ENCODE data around the gene SHISA4. TPM values are rescaled to one million over a fixed set of nuclear protein-coding genes. Genes with fewer than 3 reads are reported as not detected.

SHISA4 gene
- total RNA-seq, 1 experiment from 2014 or later, result 7.6 TPM

DNA sequence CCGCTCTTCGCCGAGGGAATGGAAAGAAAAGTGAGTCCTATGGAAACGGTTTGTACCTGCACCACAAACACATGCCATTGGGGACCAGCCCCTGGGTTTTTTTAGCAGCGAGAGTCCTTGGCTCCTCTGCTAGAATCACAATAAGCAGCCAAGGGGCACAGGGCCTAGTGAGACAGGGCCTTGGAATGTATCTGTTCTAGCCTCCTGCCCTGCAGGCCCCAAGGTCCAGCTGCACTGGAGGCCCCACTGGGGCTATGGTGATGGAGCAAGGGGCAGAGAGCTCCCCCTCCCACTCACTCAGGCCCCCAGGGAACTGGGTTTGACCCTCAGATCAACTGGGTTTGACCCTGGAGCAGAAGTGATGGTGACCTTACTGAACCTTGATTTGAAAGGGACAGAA lies 14.4 kb downstream of the SHISA4 start:
- peaks cover 8% of the 10 kb centered on the region for H3K9me3 Mint-ChIP-seq (ENCODE audit: unreplicated experiment)
- no peaks in the 10 kb centered on the region for H3K36me3 Mint-ChIP-seq (ENCODE audit: insufficient read depth, unreplicated experiment)
- no peak overlapping the region for H3K4me3 Mint-ChIP-seq (ENCODE audit: unreplicated experiment)
- TF ChIP-seq, protein P1, sequence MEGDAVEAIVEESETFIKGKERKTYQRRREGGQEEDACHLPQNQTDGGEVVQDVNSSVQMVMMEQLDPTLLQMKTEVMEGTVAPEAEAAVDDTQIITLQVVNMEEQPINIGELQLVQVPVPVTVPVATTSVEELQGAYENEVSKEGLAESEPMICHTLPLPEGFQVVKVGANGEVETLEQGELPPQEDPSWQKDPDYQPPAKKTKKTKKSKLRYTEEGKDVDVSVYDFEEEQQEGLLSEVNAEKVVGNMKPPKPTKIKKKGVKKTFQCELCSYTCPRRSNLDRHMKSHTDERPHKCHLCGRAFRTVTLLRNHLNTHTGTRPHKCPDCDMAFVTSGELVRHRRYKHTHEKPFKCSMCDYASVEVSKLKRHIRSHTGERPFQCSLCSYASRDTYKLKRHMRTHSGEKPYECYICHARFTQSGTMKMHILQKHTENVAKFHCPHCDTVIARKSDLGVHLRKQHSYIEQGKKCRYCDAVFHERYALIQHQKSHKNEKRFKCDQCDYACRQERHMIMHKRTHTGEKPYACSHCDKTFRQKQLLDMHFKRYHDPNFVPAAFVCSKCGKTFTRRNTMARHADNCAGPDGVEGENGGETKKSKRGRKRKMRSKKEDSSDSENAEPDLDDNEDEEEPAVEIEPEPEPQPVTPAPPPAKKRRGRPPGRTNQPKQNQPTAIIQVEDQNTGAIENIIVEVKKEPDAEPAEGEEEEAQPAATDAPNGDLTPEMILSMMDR (IDR thresholded peaks at IDR 0.05; ENCODE audit: unreplicated experiment), result no peak
- no peak overlapping the region for H3K27ac Mint-ChIP-seq (ENCODE audit: low read depth, unreplicated experiment)
- peaks cover 13% of the 10 kb centered on the region for H3K27me3 Mint-ChIP-seq (ENCODE audit: insufficient read depth, unreplicated experiment)
- no TSS peak for BruUV-seq (replicated peaks)
- intact Hi-C loops (cut with micrococcal nuclease), result no loop called here
- ChIA-PET CTCF (interaction anchor here (9.6 to 22.4 kb wide), 2 partner anchors 8 to 59 kb away, joined by 102 to 882 read pairs; partner anchors contain the start of gene TIMM17A), POLR2A (interaction anchor here (0.7 to 1.4 kb wide), 3 partner anchors 10 to 66 kb away, joined by 5 read pairs; partner anchors contain the start of gene TIMM17A)
- no peaks in the 10 kb centered on the region for H3K4me1 Mint-ChIP-seq (ENCODE audit: insufficient read depth, unreplicated experiment)
- DNase-seq (ENCODE audit: unreplicated experiment), result no peak

DNA sequence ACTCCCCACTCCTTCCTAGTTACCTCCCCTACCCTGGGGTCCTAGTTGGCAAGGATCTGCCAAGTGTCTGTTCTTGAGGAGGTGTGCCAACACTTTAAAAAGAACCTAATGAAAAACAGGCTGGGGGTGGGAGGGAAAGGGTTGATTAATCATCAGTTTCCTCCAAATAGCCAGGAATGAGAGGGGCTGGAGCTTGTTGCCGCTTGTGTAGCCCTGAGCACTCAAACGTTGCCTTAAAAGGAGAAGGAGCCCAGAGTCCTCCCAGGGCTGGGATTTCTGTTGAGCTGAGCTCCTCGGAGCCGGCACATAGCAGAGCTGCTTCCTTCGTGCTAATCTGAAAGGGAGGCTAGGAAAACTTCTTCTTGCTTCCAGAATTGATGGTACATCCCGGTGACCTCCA lies 15.9 kb downstream of the SHISA4 start:
- DNase-seq (ENCODE audit: unreplicated experiment), result peak; percentile 39
- H3K27me3 Mint-ChIP-seq (ENCODE audit: insufficient read depth, unreplicated experiment), result peaks cover 19% of the 10 kb centered on the region
- ChIA-PET POLR2A (interaction anchor here (0.6 kb wide), 1 partner anchor 95 kb away, joined by 5 read pairs; no protein-coding TSS in a partner anchor), CTCF (interaction anchor here (0.6 to 22.4 kb wide), 5 partner anchors 9 to 181 kb away, joined by 3 to 882 read pairs (median 7); partner anchors contain the start of gene TIMM17A)
- H3K4me3 Mint-ChIP-seq (ENCODE audit: unreplicated experiment), result no peak overlapping the region
- H3K27ac Mint-ChIP-seq (ENCODE audit: low read depth, unreplicated experiment), result no peak overlapping the region
- no peaks in the 10 kb centered on the region for H3K4me1 Mint-ChIP-seq (ENCODE audit: insufficient read depth, unreplicated experiment)
- BruUV-seq (replicated peaks), result no TSS peak
- H3K36me3 Mint-ChIP-seq (ENCODE audit: insufficient read depth, unreplicated experiment), result no peaks in the 10 kb centered on the region
- TF ChIP-seq, protein P1 (IDR thresholded peaks at IDR 0.05; ENCODE audit: unreplicated experiment), result no peak
- H3K9me3 Mint-ChIP-seq (ENCODE audit: unreplicated experiment), result peaks cover 8% of the 10 kb centered on the region
- intact Hi-C loops (cut with micrococcal nuclease), result no loop called here

DNA sequence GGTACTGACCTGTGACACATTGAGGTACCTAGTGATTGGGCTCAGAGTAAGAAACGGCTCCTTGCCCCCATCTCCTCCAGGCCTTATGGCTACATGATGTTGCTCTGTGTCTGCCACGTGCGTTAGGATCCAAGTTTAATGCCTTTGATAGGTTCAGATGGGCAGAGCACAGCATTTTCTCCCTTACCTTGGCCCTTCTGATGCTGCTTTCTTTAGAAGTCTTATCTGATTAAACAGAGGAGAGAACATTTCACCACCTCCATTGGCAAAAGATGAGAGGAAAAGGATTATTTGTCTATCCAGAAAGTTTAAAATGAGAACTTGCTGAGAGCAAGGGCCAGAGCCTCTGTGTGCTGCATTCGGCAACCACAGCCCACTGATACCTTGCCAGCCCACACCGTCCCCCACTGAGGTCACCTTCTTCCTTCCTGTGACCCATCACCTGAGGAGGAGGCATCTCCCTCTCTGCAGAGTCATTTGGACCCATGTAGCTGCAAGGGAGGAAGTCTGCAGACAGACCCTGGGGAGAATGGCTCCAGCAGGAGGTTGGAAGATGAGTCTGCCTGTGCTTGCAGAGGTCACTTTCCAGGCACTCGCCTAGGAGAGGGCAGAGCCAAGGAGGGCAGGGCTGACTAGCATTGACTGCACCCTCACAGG lies 16.7 kb downstream of the SHISA4 start:
- peaks cover 2% of the 10 kb centered on the region for H3K9me3 Mint-ChIP-seq (ENCODE audit: unreplicated experiment)
- no peaks in the 10 kb centered on the region for H3K4me1 Mint-ChIP-seq (ENCODE audit: insufficient read depth, unreplicated experiment)
- H3K36me3 Mint-ChIP-seq (ENCODE audit: insufficient read depth, unreplicated experiment), result no peaks in the 10 kb centered on the region
- no peak overlapping the region for H3K4me3 Mint-ChIP-seq (ENCODE audit: unreplicated experiment)
- intact Hi-C loops (cut with micrococcal nuclease), result no loop called here
- ChIA-PET POLR2A (no interaction called here), CTCF (interaction anchor here (0.6 to 22.4 kb wide), 4 partner anchors 10 to 56 kb away, joined by 3 to 882 read pairs (median 52); partner anchors contain the start of gene TIMM17A)
- H3K27ac Mint-ChIP-seq (ENCODE audit: low read depth, unreplicated experiment), result no peak overlapping the region
- DNase-seq (ENCODE audit: unreplicated experiment), result no peak
- peaks cover 19% of the 10 kb centered on the region for H3K27me3 Mint-ChIP-seq (ENCODE audit: insufficient read depth, unreplicated experiment)
- BruUV-seq (replicated peaks), result no TSS peak
- TF ChIP-seq, protein P1 (IDR thresholded peaks at IDR 0.05; ENCODE audit: unreplicated experiment), result no peak

DNA sequence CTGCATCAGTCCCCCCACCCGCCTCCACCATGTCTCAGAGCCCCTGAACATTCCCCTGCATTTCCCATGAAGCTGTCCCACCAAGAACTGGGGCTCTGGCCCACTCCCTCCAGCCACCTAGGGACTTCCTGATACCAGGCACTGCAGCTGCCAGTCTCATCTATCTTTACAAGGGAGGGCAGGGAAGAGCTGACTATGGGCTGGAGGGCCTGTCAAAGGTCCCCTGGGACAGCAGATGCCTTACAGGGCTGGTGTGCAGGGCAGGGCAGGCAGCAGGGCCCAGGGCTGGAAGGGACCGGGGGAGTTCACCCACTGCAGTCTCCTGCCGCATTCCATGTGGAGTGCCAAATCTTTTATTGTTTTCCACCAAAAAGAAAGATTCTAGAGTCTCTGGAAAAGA lies 17.6 kb downstream of the SHISA4 start:
- TF ChIP-seq, protein P1 (IDR thresholded peaks at IDR 0.05; ENCODE audit: unreplicated experiment), result no peak
- ChIA-PET CTCF (interaction anchor here (1.0 to 22.4 kb wide), 3 partner anchors 11 to 55 kb away, joined by 3 to 882 read pairs (median 102); partner anchors contain the start of gene TIMM17A), POLR2A (no interaction called here)
- H3K9me3 Mint-ChIP-seq (ENCODE audit: unreplicated experiment), result no peaks in the 10 kb centered on the region
- intact Hi-C loops (cut with micrococcal nuclease), result no loop called here
- H3K27me3 Mint-ChIP-seq (ENCODE audit: insufficient read depth, unreplicated experiment), result peaks cover 16% of the 10 kb centered on the region
- no peak for DNase-seq (ENCODE audit: unreplicated experiment)
- H3K27ac Mint-ChIP-seq (ENCODE audit: low read depth, unreplicated experiment), result no peak overlapping the region
- no peaks in the 10 kb centered on the region for H3K4me1 Mint-ChIP-seq (ENCODE audit: insufficient read depth, unreplicated experiment)
- H3K4me3 Mint-ChIP-seq (ENCODE audit: unreplicated experiment), result no peak overlapping the region
- no TSS peak for BruUV-seq (replicated peaks)
- no peaks in the 10 kb centered on the region for H3K36me3 Mint-ChIP-seq (ENCODE audit: insufficient read depth, unreplicated experiment)

Measured in MCF 10A (cell line).